Measurements from ENCODE around the gene TNFRSF8.
"Not testable (repeated sequence)": the region's sequence is repeated elsewhere in the genome, so short reads cannot be mapped to it uniquely, and the experiment has no call there.

GRCh38 chr1:12033441-12033840 lies 29.7 kb upstream of the TNFRSF8 start:
- not testable (repeated sequence) for TF ChIP-seq TCF7 (IDR thresholded peaks at IDR 0.05; ENCODE audit: low read depth); HMG20A (CRISPR knock-in tag; IDR thresholded peaks at IDR 0.05; ENCODE audit: borderline replicate concordance); CTCF (CRISPR knock-in tag; IDR thresholded peaks at IDR 0.05); POLR2A (IDR thresholded peaks at IDR 0.05; ENCODE audit: insufficient read depth in 1 of 2, low read depth in 2 of 2, low read length in 2 of 2)
